ENCODE data around the gene PDSS2. TPM values are rescaled to one million over a fixed set of nuclear protein-coding genes. Genes with fewer than 3 reads are reported as not detected.

The PDSS2 gene
- total RNA-seq, 1 donor from 2014 or later = 16.2 TPM

DNA sequence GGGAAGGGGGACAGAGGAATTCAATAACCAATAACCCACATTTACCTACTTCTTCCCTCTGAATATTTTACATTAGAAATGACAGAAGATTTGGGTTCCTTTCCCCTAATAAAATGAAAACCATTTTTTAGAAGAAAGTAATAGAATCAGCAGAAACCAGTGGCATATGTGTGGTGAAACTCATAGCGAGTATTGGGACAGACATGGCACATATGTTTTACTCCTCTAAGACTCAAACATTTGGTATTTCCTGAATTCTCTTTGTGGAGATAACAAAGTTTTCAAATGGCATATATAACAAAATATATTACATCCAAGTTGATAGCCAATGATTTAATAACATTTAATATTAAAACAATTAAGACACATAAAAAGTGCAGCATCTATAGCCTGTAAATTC, 331.2 kb downstream of the PDSS2 start:
- H3K27me3 ChIP-seq = no peaks in the 10 kb centered on the region
- intact Hi-C loops (cut with DNase I) = no loop called here
- no peaks in the 10 kb centered on the region for H3K36me3 ChIP-seq
- H3K4me1 ChIP-seq = no peaks in the 10 kb centered on the region
- no peak overlapping the region for H3K27ac ChIP-seq
- no peak overlapping the region for H3K4me3 ChIP-seq
- H3K9me3 ChIP-seq = no peaks in the 10 kb centered on the region
- DNase-seq = no peak
- TF ChIP-seq, protein P1, sequence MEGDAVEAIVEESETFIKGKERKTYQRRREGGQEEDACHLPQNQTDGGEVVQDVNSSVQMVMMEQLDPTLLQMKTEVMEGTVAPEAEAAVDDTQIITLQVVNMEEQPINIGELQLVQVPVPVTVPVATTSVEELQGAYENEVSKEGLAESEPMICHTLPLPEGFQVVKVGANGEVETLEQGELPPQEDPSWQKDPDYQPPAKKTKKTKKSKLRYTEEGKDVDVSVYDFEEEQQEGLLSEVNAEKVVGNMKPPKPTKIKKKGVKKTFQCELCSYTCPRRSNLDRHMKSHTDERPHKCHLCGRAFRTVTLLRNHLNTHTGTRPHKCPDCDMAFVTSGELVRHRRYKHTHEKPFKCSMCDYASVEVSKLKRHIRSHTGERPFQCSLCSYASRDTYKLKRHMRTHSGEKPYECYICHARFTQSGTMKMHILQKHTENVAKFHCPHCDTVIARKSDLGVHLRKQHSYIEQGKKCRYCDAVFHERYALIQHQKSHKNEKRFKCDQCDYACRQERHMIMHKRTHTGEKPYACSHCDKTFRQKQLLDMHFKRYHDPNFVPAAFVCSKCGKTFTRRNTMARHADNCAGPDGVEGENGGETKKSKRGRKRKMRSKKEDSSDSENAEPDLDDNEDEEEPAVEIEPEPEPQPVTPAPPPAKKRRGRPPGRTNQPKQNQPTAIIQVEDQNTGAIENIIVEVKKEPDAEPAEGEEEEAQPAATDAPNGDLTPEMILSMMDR (IDR thresholded peaks at IDR 0.05) = no peak
- ATAC-seq = no peak

GRCh38 chr6:107125771-107126170, 333.6 kb downstream of the PDSS2 start:
- intact Hi-C loops (cut with DNase I) = no loop called here
- Histone ChIP-seq H3K27me3 (no peaks in the 10 kb centered on the region), H3K27ac (no peak overlapping the region), H3K9me3 (no peaks in the 10 kb centered on the region), H3K4me3 (no peak overlapping the region), H3K36me3 (no peaks in the 10 kb centered on the region), H3K4me1 (no peaks in the 10 kb centered on the region)
- ATAC-seq (no peak), DNase-seq (no peak)
- TF ChIP-seq, protein P1 (IDR thresholded peaks at IDR 0.05) = no peak

- H3K9me3 ChIP-seq = no peaks in the 10 kb centered on the region
- no peak overlapping the region for H3K27ac ChIP-seq
- H3K36me3 ChIP-seq = no peaks in the 10 kb centered on the region
- DNase-seq (no peak), ATAC-seq (no peak)
- no peaks in the 10 kb centered on the region for H3K27me3 ChIP-seq
- no peak overlapping the region for H3K4me3 ChIP-seq
- no peaks in the 10 kb centered on the region for H3K4me1 ChIP-seq
- intact Hi-C loops (cut with DNase I) = no loop called here
- TF ChIP-seq, protein P1 (IDR thresholded peaks at IDR 0.05) = no peak
Measured at GRCh38 chr6:107124934-107125348, 334.4 kb downstream of the PDSS2 start.

DNA sequence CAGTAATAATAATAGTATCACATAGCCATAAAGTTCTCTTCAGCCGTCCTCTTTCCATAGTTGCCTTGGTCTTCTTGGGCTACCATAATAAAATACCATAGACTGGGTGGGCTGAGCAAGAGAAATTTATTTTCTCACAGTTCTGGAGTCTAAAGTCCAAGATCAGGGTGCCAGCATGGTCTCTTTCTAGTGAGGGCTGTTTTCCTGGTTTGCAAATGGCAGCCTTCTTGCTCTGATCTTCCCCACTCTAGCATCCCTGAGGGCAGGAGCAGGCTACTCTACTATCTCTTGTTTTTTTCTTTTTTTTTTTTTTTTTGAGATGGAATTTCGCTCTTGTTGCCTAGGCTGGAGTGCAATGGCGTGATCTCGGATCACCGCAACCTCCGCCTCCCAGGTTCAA, 335.9 kb downstream of the PDSS2 start:
- TF ChIP-seq, protein P1 (IDR thresholded peaks at IDR 0.05) = no peak
- no peak for DNase-seq
- Histone ChIP-seq H3K27me3 (no peaks in the 10 kb centered on the region), H3K27ac (no peak overlapping the region), H3K9me3 (no peaks in the 10 kb centered on the region), H3K4me3 (no peak overlapping the region), H3K36me3 (no peaks in the 10 kb centered on the region), H3K4me1 (no peaks in the 10 kb centered on the region)
- no peak for ATAC-seq
- intact Hi-C loops (cut with DNase I) = no loop called here

DNA sequence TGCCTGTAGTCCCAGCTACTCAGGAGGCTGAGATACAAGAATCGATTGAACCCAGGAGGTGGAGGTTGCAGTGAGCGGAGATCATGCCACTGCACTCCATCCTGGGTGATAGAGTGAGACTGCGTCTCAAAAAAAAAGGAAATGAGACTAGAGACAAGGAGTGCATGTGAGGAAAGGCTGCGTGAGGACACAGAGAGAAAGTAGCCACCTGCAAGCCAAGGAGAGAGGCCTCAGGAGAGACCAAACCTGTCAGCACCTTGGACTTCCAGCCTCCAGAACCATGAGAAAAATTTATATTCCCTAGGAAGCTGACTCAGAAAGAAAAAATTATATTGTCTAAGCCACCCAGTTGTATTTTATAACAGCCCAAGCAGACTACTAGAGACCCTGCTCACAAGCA, 336.6 kb downstream of the PDSS2 start:
- H3K36me3 ChIP-seq = no peaks in the 10 kb centered on the region
- intact Hi-C loops (cut with DNase I) = no loop called here
- H3K27me3 ChIP-seq = no peaks in the 10 kb centered on the region
- DNase-seq (no peak), ATAC-seq (no peak)
- H3K4me3 ChIP-seq = no peak overlapping the region
- TF ChIP-seq, protein P1 (IDR thresholded peaks at IDR 0.05) = no peak
- no peak overlapping the region for H3K27ac ChIP-seq
- H3K9me3 ChIP-seq = no peaks in the 10 kb centered on the region
- H3K4me1 ChIP-seq = no peaks in the 10 kb centered on the region

- Histone ChIP-seq H3K27me3 (peaks cover under 1% of the 10 kb centered on the region), H3K9me3 (no peaks in the 10 kb centered on the region), H3K36me3 (no peaks in the 10 kb centered on the region), H3K4me3 (no peak overlapping the region), H3K4me1 (no peaks in the 10 kb centered on the region), H3K27ac (no peak overlapping the region)
- TF ChIP-seq, protein P1 (IDR thresholded peaks at IDR 0.05) = no peak
- DNase-seq (no peak), ATAC-seq (no peak)
- intact Hi-C loops (cut with DNase I) = no loop called here
Measured at GRCh38 chr6:107121964-107122495, 337.3 kb downstream of the PDSS2 start.
